ENCODE measurements around the gene TCEAL3. TPM values are rescaled to one million over a fixed set of nuclear protein-coding genes. Genes with fewer than 3 reads are reported as not detected.

Gene TCEAL3
- total RNA-seq, 1 experiment from 2014 or later: 2.7 TPM

DNA sequence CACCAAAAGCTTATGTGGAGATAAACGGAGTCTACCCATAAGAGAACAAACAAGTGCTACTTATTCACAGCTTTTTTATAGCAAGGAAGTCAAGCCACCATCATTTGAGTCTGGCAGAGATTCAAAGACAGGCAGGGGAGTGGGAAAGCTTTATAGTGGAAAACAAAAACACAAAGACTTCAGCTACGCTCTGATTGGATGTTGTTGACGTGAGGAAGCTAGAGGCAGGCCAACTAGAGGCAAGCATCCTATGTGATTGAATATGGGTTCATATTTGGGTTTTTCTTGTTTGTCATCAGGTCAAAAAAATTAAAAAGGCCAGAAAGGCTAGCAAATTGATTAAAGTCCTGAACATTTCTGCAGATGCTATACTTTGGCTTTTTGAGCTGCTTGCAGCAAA is 23.2 kb upstream of the TCEAL3 start:
- H3K4me1 ChIP-seq: no peaks in the 10 kb centered on the region
- Mint-ChIP-seq H3K36me3 (ENCODE audit: insufficient read depth, unreplicated experiment) (no peaks in the 10 kb centered on the region), H3K4me1 (ENCODE audit: low read depth, unreplicated experiment) (no peaks in the 10 kb centered on the region), H3K9me3 (ENCODE audit: unreplicated experiment) (no peaks in the 10 kb centered on the region), H3K27ac (ENCODE audit: unreplicated experiment) (no peak overlapping the region), H3K27me3 (ENCODE audit: insufficient read depth, unreplicated experiment) (no peaks in the 10 kb centered on the region), H3K4me3 (ENCODE audit: unreplicated experiment) (peak overlapping the region; percentile 87)
- BruUV-seq (replicated peaks): no TSS peak
- TF ChIP-seq, protein P1, sequence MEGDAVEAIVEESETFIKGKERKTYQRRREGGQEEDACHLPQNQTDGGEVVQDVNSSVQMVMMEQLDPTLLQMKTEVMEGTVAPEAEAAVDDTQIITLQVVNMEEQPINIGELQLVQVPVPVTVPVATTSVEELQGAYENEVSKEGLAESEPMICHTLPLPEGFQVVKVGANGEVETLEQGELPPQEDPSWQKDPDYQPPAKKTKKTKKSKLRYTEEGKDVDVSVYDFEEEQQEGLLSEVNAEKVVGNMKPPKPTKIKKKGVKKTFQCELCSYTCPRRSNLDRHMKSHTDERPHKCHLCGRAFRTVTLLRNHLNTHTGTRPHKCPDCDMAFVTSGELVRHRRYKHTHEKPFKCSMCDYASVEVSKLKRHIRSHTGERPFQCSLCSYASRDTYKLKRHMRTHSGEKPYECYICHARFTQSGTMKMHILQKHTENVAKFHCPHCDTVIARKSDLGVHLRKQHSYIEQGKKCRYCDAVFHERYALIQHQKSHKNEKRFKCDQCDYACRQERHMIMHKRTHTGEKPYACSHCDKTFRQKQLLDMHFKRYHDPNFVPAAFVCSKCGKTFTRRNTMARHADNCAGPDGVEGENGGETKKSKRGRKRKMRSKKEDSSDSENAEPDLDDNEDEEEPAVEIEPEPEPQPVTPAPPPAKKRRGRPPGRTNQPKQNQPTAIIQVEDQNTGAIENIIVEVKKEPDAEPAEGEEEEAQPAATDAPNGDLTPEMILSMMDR (IDR thresholded peaks at IDR 0.05; ENCODE audit: insufficient read depth in 1 of 2, low read depth in 1 of 2, low read length in 1 of 2, severe bottlenecking in 1 of 2, unreplicated experiment in 1 of 2): no peak
- H3K9me3 ChIP-seq: no peaks in the 10 kb centered on the region
- no peaks in the 10 kb centered on the region for H3K36me3 ChIP-seq (ENCODE audit: control insufficient read depth, insufficient read depth, low read length)
- H3K27me3 ChIP-seq (replicated peaks; ENCODE audit: control insufficient read depth, insufficient read depth, low read length): no peaks in the 10 kb centered on the region
- no peak overlapping the region for H3K4me3 ChIP-seq (ENCODE audit: low read depth, low read length)
- no peak for DNase-seq
- CTCF ChIA-PET: no interaction called here
- intact Hi-C loops (cut with micrococcal nuclease; ENCODE audit: unreplicated experiment): no loop called here
- POLR2A ChIA-PET: no interaction called here

DNA sequence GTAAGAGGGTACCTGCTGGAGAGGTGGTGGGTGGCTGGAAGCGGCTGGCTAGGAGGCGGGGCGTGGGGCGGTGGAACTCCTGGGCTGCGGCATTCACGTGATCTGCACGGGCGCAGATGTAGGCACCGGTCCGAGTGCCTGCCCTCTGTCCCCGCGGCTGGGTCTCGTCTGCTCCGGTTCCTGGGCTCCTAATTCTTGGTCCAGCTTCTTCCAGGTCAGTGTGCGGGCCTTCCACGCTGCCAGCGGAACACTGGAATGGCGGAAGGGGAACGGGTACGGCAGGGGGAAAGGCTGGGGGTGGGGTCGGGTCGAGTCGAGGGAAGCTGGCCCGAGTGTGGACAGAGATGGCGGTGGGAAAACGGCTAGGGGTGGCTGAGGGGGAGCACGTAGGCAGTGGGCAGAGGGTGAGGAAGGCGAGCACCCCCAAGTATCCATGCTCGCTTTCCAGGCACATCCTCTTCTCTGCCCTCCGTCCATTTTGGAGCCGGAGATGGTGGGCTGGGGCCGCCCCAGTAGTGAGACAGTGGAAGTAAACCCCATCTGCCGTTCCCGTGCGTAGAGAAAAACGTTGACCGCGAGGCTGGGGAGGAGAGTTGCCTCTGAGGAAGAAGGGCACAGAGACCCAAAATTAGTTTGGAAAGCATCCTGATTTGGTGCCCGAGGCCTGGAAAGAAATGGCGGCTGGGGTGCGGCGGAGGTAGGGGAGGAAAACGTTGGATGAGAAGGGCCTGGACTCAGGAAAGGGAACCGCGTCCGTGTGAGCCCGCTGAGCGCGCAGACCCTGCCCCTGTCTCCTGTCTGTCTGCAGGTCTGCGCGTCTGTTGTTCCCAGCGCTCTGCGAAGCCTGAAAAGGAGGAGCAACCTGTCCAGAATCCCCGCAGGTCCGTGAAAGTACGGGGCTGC is 22.1 kb upstream of the TCEAL3 start, which contains the start of gene TCEAL4:
TSS of gene TCEAL4 (plus strand) at position 105 of the 903 bp plus-strand sequence. CDS start 1,161 bp downstream, outside the sequence.
- intact Hi-C loops (cut with micrococcal nuclease; ENCODE audit: unreplicated experiment): no loop called here
- ChIA-PET CTCF (no interaction called here), POLR2A (interaction anchor here (0.7 to 1.4 kb wide), 2 partner anchors 44 to 101 kb away, joined by 3 to 10 read pairs; no protein-coding TSS in a partner anchor)

DNA sequence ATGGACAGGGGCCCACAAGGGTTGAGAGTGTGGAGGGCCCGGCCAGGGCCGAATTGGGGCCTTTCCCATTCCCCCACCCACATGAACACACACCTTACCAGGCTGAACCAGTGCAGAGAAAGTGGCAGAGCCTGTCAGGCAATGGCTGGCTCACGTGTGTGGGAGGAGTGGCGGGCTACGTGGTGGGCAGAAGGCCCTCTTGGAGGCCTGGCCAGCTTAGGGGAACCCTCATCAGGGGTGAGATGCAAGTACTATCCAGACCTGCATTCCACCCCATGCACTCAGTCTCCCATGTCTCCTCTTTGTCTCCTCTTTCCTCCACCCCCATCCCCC is 21.5 kb upstream of the TCEAL3 start:
- Mint-ChIP-seq H3K9me3 (ENCODE audit: unreplicated experiment) (no peaks in the 10 kb centered on the region), H3K4me3 (ENCODE audit: unreplicated experiment) (peak overlapping the region; percentile 87), H3K27ac (ENCODE audit: unreplicated experiment) (peak overlapping the region; percentile 72), H3K4me1 (ENCODE audit: low read depth, unreplicated experiment) (no peaks in the 10 kb centered on the region), H3K36me3 (ENCODE audit: insufficient read depth, unreplicated experiment) (no peaks in the 10 kb centered on the region), H3K27me3 (ENCODE audit: insufficient read depth, unreplicated experiment) (no peaks in the 10 kb centered on the region)
- intact Hi-C loops (cut with micrococcal nuclease; ENCODE audit: unreplicated experiment): no loop called here
- H3K36me3 ChIP-seq (ENCODE audit: control insufficient read depth, insufficient read depth, low read length): no peaks in the 10 kb centered on the region
- TF ChIP-seq, protein P1 (IDR thresholded peaks at IDR 0.05; ENCODE audit: insufficient read depth in 1 of 2, low read depth in 1 of 2, low read length in 1 of 2, severe bottlenecking in 1 of 2, unreplicated experiment in 1 of 2): no peak
- H3K9me3 ChIP-seq: no peaks in the 10 kb centered on the region
- no peaks in the 10 kb centered on the region for H3K27me3 ChIP-seq (replicated peaks; ENCODE audit: control insufficient read depth, insufficient read depth, low read length)
- no TSS peak for BruUV-seq (replicated peaks)
- H3K4me1 ChIP-seq: no peaks in the 10 kb centered on the region
- peak overlapping the region; percentile 68 for H3K4me3 ChIP-seq (ENCODE audit: low read depth, low read length)
- ChIA-PET POLR2A (interaction anchor here (1.4 kb wide), 1 partner anchor 44 kb away, joined by 3 read pairs; no protein-coding TSS in a partner anchor), CTCF (no interaction called here)
- DNase-seq: no peak

More for the DNA sequence above, 22.1 kb upstream of the TCEAL3 start, which contains the start of gene TCEAL4:
- no peaks in the 10 kb centered on the region for H3K9me3 ChIP-seq
- TF ChIP-seq, protein P1 (IDR thresholded peaks at IDR 0.05; ENCODE audit: insufficient read depth in 1 of 2, low read depth in 1 of 2, low read length in 1 of 2, severe bottlenecking in 1 of 2, unreplicated experiment in 1 of 2): no peak
- no TSS peak for BruUV-seq (replicated peaks)
- H3K4me3 ChIP-seq (ENCODE audit: low read depth, low read length): peak within 1 kb of the TSS; percentile 68
- H3K36me3 ChIP-seq (ENCODE audit: control insufficient read depth, insufficient read depth, low read length): no peaks in the 10 kb centered on the region
- no peaks in the 10 kb centered on the region for H3K36me3 Mint-ChIP-seq (ENCODE audit: insufficient read depth, unreplicated experiment)
- H3K4me1 ChIP-seq: no peaks in the 10 kb centered on the region
- H3K4me3 Mint-ChIP-seq (ENCODE audit: unreplicated experiment): peak within 1 kb of the TSS; percentile 87
- H3K4me1 Mint-ChIP-seq (ENCODE audit: low read depth, unreplicated experiment): no peaks in the 10 kb centered on the region
- no peaks in the 10 kb centered on the region for H3K27me3 Mint-ChIP-seq (ENCODE audit: insufficient read depth, unreplicated experiment)
- DNase-seq: peak; percentile 45 to 46
- H3K27me3 ChIP-seq (replicated peaks; ENCODE audit: control insufficient read depth, insufficient read depth, low read length): no peaks in the 10 kb centered on the region
- H3K27ac Mint-ChIP-seq (ENCODE audit: unreplicated experiment): peak within 1 kb of the TSS; percentile 72
- H3K9me3 Mint-ChIP-seq (ENCODE audit: unreplicated experiment): no peaks in the 10 kb centered on the region
